H1 (cell line): ENCODE measurements around the gene TIAM2. TPM values are rescaled to one million over a fixed set of nuclear protein-coding genes. Genes with fewer than 3 reads are reported as not detected.

Experiments used
- CTCF ChIA-PET: fragments of 300-600 bp; sonication (Branson Sonifier 250); formaldehyde crosslinking; loops from one replicate; lab custom pipeline; 2021; ENCODE audit not compliant: partially characterized antibody; lab: Charles Lee
- POLR2A ChIA-PET: fragments of 300-600 bp; sonication (Branson Sonifier 250); formaldehyde crosslinking; loops from one replicate; lab custom pipeline; 2021; ENCODE audit warnings: inconsistent platforms; ENCODE audit not compliant: partially characterized antibody; lab: Charles Lee
- DNase-seq, 2 experiments: peaks; one replicate each; pipeline versions ENCODE4 v3.0.0 to v3.0.0-alpha.2; 2010 to 2022; ENCODE audit warnings: low spot score in 2 of 2, low read depth in 1 of 2, mixed read lengths in 1 of 2
- FAIRE-seq: peaks from 2 replicates; lab custom pipeline; 2011; peaks lifted over from hg19 to GRCh38; lab: Jason Lieb, UNC
- H2AFZ ChIP-seq: 2 replicates; pipeline ENCODE4 v1.8.1; 2012; ENCODE audit warnings: low read length, inconsistent platforms
- H2AK5ac ChIP-seq: 2 replicates; pipeline ENCODE4 v1.6.1; 2013; ENCODE audit warnings: low read depth, low read length
- H2BK120ac ChIP-seq: replicated peaks from 2 replicates; pipeline ENCODE3; 2013; ENCODE audit warnings: low read depth, low read length, inconsistent platforms
- H2BK12ac ChIP-seq: 2 replicates; pipeline ENCODE4 v1.6.1; 2013; ENCODE audit warnings: low read depth, low read length
- H2BK15ac ChIP-seq: 2 replicates; pipeline ENCODE4 v1.6.1; 2013; ENCODE audit warnings: low read length
- H2BK20ac ChIP-seq: 2 replicates; pipeline ENCODE4 v1.6.1; 2013; ENCODE audit warnings: low read length
- H2BK5ac ChIP-seq: 2 replicates; pipeline ENCODE4 v1.6.1; 2013; ENCODE audit warnings: low read depth, low read length
- H3K14ac ChIP-seq: 2 replicates; pipeline ENCODE4 v1.6.1; 2013; ENCODE audit warnings: inconsistent platforms; ENCODE audit not compliant: insufficient read length
- H3K18ac ChIP-seq: 2 replicates; pipeline ENCODE4 v1.6.1; 2013; ENCODE audit warnings: low read length; ENCODE audit errors: extremely low read depth
- H3K23ac ChIP-seq: 2 replicates; pipeline ENCODE4 v1.6.1; 2013; ENCODE audit warnings: inconsistent platforms; ENCODE audit not compliant: insufficient read length
- H3K23me2 ChIP-seq: 2 replicates; pipeline ENCODE4 v1.6.1; 2013; ENCODE audit warnings: low read depth, low read length
- H3K27ac ChIP-seq: 2 replicates; pipeline ENCODE4 v1.6.1; 2011; ENCODE audit warnings: low read depth, low read length, inconsistent platforms
- H3K27me3 ChIP-seq, 4 experiments: replicated peaks in 1 of 4; 1 replicate in 1 of 4; 2 replicates in 3 of 4; pipeline versions ENCODE4 v1.6.1 to v1.8.1; 2011 to 2013; ENCODE audit warnings: low read length in 3 of 4, mild to moderate bottlenecking in 3 of 4, inconsistent platforms in 2 of 4, mixed read lengths in 2 of 4, moderate library complexity in 1 of 4; ENCODE audit not compliant: control insufficient read depth in 3 of 4, insufficient read depth in 3 of 4; ENCODE audit errors: extremely low read depth in 1 of 4
- H3K36me3 ChIP-seq, 4 experiments: 2 replicates each; pipeline versions ENCODE4 v1.6.1 to v1.8.1; 2011 to 2013; ENCODE audit warnings: mild to moderate bottlenecking in 4 of 4, low read length in 3 of 4, moderate library complexity in 2 of 4, control low read depth in 1 of 4, inconsistent platforms in 1 of 4; ENCODE audit not compliant: insufficient read depth in 4 of 4, control insufficient read depth in 2 of 4
- H3K4ac ChIP-seq: replicated peaks from 2 replicates; pipeline ENCODE3; 2013; ENCODE audit warnings: low read length, low read depth, mixed read lengths, inconsistent platforms; ENCODE audit not compliant: insufficient read length
- H3K4me1 ChIP-seq, 4 experiments: replicated peaks in 1 of 4; 1 replicate in 1 of 4; 2 replicates in 3 of 4; pipeline versions ENCODE4 v1.6.1 to v1.8.1; 2011 to 2013; ENCODE audit warnings: low read length in 3 of 4, inconsistent platforms in 2 of 4, mixed read lengths in 1 of 4; ENCODE audit not compliant: insufficient read depth in 4 of 4, control insufficient read depth in 3 of 4
- H3K4me2 ChIP-seq, 2 experiments: 2 replicates each; pipeline versions ENCODE4 v1.6.1 to v1.8.1; 2011 to 2013; ENCODE audit warnings: low read depth in 2 of 2, low read length in 2 of 2, control low read depth in 1 of 2, inconsistent platforms in 1 of 2, mild to moderate bottlenecking in 1 of 2; ENCODE audit not compliant: insufficient read depth in 1 of 2
- H3K4me3 ChIP-seq, 4 experiments: fragments of 200-600, 300-600 bp in 1 of 4; sonication (generic), shearing (Covaris generic), sonication (Bioruptor Twin) in 1 of 4; 2 replicates each; pipeline versions ENCODE4 v1.5.1 to v1.8.1; 2011 to 2016; ENCODE audit warnings: low read length in 4 of 4, low read depth in 3 of 4, control low read depth in 2 of 4, inconsistent platforms in 2 of 4, mild to moderate bottlenecking in 2 of 4, mixed read lengths in 1 of 4, moderate library complexity in 1 of 4; ENCODE audit not compliant: insufficient read depth in 2 of 4; ENCODE audit errors: extremely low read depth in 1 of 4
- H3K56ac ChIP-seq: replicated peaks from 2 replicates; pipeline ENCODE3; 2013; ENCODE audit warnings: low read depth, mild to moderate bottlenecking, mixed read lengths, low read length, inconsistent platforms; ENCODE audit not compliant: insufficient read length
- H3K79me1 ChIP-seq: 2 replicates; pipeline ENCODE4 v1.6.1; 2013; ENCODE audit warnings: low read depth, low read length, control low read depth
- H3K79me2 ChIP-seq, 2 experiments: 2 replicates each; pipeline versions ENCODE4 v1.6.1 to v1.8.1; 2012 to 2013; ENCODE audit warnings: low read length in 2 of 2, mild to moderate bottlenecking in 2 of 2, inconsistent platforms in 1 of 2; ENCODE audit not compliant: insufficient read depth in 2 of 2, control insufficient read depth in 1 of 2
- H3K9ac ChIP-seq, 4 experiments: replicated peaks in 1 of 4; 1 replicate in 1 of 4; 2 replicates in 3 of 4; pipeline versions ENCODE4 v1.6.1 to v1.8.1; 2011 to 2013; ENCODE audit warnings: low read depth in 3 of 4, low read length in 3 of 4, control low read depth in 2 of 4, mild to moderate bottlenecking in 2 of 4, moderate library complexity in 2 of 4, inconsistent platforms in 1 of 4; ENCODE audit errors: extremely low read depth in 1 of 4
- H3K9me3 ChIP-seq, 2 experiments: 2 replicates each; pipeline versions ENCODE4 v1.6.1 to v1.8.1; 2012 to 2013; ENCODE audit warnings: mild to moderate bottlenecking in 2 of 2, moderate library complexity in 2 of 2, control low read depth in 1 of 2, inconsistent platforms in 1 of 2, low read depth in 1 of 2, low read length in 1 of 2, mixed read lengths in 1 of 2; ENCODE audit not compliant: insufficient read depth in 2 of 2
- H4K20me1 ChIP-seq, 2 experiments: replicated peaks in 1 of 2; 2 replicates each; pipeline versions ENCODE3 to v1.8.1; 2011 to 2013; ENCODE audit warnings: inconsistent platforms in 2 of 2, low read length in 2 of 2, mild to moderate bottlenecking in 1 of 2; ENCODE audit not compliant: insufficient read depth in 2 of 2, control insufficient read depth in 1 of 2
- H4K5ac ChIP-seq: 2 replicates; pipeline ENCODE4 v1.6.1; 2013; ENCODE audit warnings: low read length, low read depth, mixed read lengths, inconsistent platforms; ENCODE audit not compliant: insufficient read length
- H4K8ac ChIP-seq: 2 replicates; pipeline ENCODE4 v1.8.0; 2013; ENCODE audit warnings: mild to moderate bottlenecking, moderate library complexity, low read length, inconsistent platforms; ENCODE audit not compliant: insufficient read depth; ENCODE audit errors: extremely low read depth
- H4K91ac ChIP-seq: replicated peaks from 2 replicates; pipeline ENCODE3; 2013; ENCODE audit warnings: low read length, mixed read lengths, inconsistent platforms; ENCODE audit not compliant: insufficient read length
- ATF3 ChIP-seq: IDR thresholded peaks from 2 replicates; pipeline ENCODE4 v1.6.1; 2011; ENCODE audit warnings: low read depth, mild to moderate bottlenecking, low read length; ENCODE audit not compliant: insufficient read depth
- BRCA1 ChIP-seq: IDR thresholded peaks from 2 replicates; pipeline ENCODE4 v1.6.1; 2012; ENCODE audit warnings: low read depth, low read length, improper control_type of control experiment
- CEBPB ChIP-seq: IDR thresholded peaks from 2 replicates; pipeline ENCODE4 v1.6.1; 2012; ENCODE audit warnings: low read depth, low read length
- CREB1 ChIP-seq: IDR thresholded peaks from 2 replicates; pipeline ENCODE4 v1.6.1; 2012; ENCODE audit warnings: inconsistent platforms
- EGR1 ChIP-seq: IDR thresholded peaks from 2 replicates; pipeline ENCODE4 v1.6.1; 2011; ENCODE audit warnings: low read depth, low read length, borderline replicate concordance
- HDAC6 ChIP-seq: IDR thresholded peaks from one replicate; pipeline ENCODE4 v1.7.1; 2012; ENCODE audit warnings: low read depth, mild to moderate bottlenecking, inconsistent platforms, low read length, moderate library complexity
- JUND ChIP-seq: IDR thresholded peaks from 2 replicates; pipeline ENCODE4 v1.6.1; 2011; ENCODE audit warnings: mild to moderate bottlenecking, improper control_type of control experiment, low read length
- TAF1 ChIP-seq: IDR thresholded peaks from 2 replicates; pipeline ENCODE4 v1.6.1; 2011; ENCODE audit warnings: mild to moderate bottlenecking, low read depth, low read length
- TBP ChIP-seq: IDR thresholded peaks from 2 replicates; pipeline ENCODE4 v1.6.1; 2011; ENCODE audit warnings: low read depth, low read length, improper control_type of control experiment
- WGBS, 2 experiments: shearing (Covaris generic) in 1 of 2; methylation state at CpG; one replicate each; pipeline versions ENCODE4 v1.1.6 to v1.1.7; 2013 to 2015; ENCODE audit warnings: low lambda C conversion rate in 2 of 2, mixed read lengths in 2 of 2, inconsistent platforms in 1 of 2, low coverage in 1 of 2, missing lambda C conversion rate in 1 of 2; ENCODE audit not compliant: insufficient replicate concordance in 2 of 2, insufficient coverage in 1 of 2, insufficient read length in 1 of 2; ENCODE audit errors: extremely low coverage in 1 of 2, missing lambda C conversion rate in 1 of 2; 5-methylcytosine and 5-hydroxymethylcytosine counted together
- polyA plus RNA-seq, 7 experiments: library from polyadenylated mRNA; depleted of rRNA in 3 of 7; stranded (reverse) in 5 of 7; unstranded in 2 of 7; fragments of >200 nt in 5 of 7; fragments of 200-250 nt in 2 of 7; gene quantifications; 1 replicate in 5 of 7; 2 replicates in 1 of 7; 4 replicates in 1 of 7; pipeline versions ENCODE4 v1.2.1 to v1.2.3, GENCODE V29; 2011 to 2013; ENCODE audit warnings: missing spikeins in 2 of 7, mixed read lengths in 2 of 7
- total RNA-seq: library from RNA; stranded (reverse); fragmentation: NEBNext Ultra II Directional; extraction: Animal tissue kit (Norgen Biotek cat#: 25700); gene quantifications from 2 replicates; pipeline ENCODE4 v1.2.1, GENCODE V29; 2021

The TIAM2 gene
- total and polyA plus RNA-seq, 2 of the 8 experiments (the other 6 are each of a cell fraction or from before 2014, with no cell fraction given), result 7.4 to 23.9 TPM

GRCh38 chr6:155290491-155290890 lies 295.4 kb downstream of the TIAM2 start:
- H3K36me3 ChIP-seq, result peaks cover 2 to 56% (median 24%) of the 10 kb centered on the region in 4 experiments; a peak in 7 of 8 replicates
- no peak overlapping the region for H4K91ac ChIP-seq
- no peak overlapping the region for H3K18ac ChIP-seq
- TF ChIP-seq HDAC6 (no peak), EGR1 (no peak), ATF3 (no peak), TAF1 (no peak), CEBPB (no peak), BRCA1 (no peak), JUND (no peak), TBP (no peak), CREB1 (no peak)
- H2BK5ac ChIP-seq, result no peak overlapping the region
- no peak overlapping the region for H3K9ac ChIP-seq
- no peak overlapping the region for H3K4ac ChIP-seq
- H2BK15ac ChIP-seq, result no peak overlapping the region
- H3K23ac ChIP-seq, result no peak overlapping the region
- H4K20me1 ChIP-seq, result no peaks in the 10 kb centered on the region
- no peak overlapping the region for H3K27ac ChIP-seq
- no peaks in the 10 kb centered on the region for H3K9me3 ChIP-seq
- no peak for FAIRE-seq
- H3K27me3 ChIP-seq, result no peaks in the 10 kb centered on the region
- H2AFZ ChIP-seq, result no peak overlapping the region
- no peaks in the 10 kb centered on the region; a peak in 1 of 7 replicates for H3K4me1 ChIP-seq
- H3K14ac ChIP-seq, result no peak overlapping the region
- no peak overlapping the region for H3K56ac ChIP-seq
- ChIA-PET POLR2A (no interaction called here), CTCF (interaction anchor here (1.1 to 1.6 kb wide), 2 partner anchors 13 kb away, joined by 3 to 4 read pairs; no protein-coding TSS in a partner anchor)
- WGBS, 2 experiments, result 98% methylated on average over 5 of the region's 5 CpGs; no CpG with 5 or more reads in 1 of the 2 experiments
- H3K79me2 ChIP-seq, result peaks cover 0 to 5% of the 10 kb centered on the region in 2 experiments; a peak in 1 of 4 replicates
- H4K5ac ChIP-seq, result no peak overlapping the region
- H2AK5ac ChIP-seq, result no peak overlapping the region
- H3K4me2 ChIP-seq, result no peak overlapping the region
- H2BK20ac ChIP-seq, result no peak overlapping the region
- no peaks in the 10 kb centered on the region for H3K79me1 ChIP-seq
- H2BK12ac ChIP-seq, result no peak overlapping the region
- DNase-seq, result no peak
- H3K4me3 ChIP-seq, result no peak overlapping the region
- no peak overlapping the region for H4K8ac ChIP-seq
- H2BK120ac ChIP-seq, result no peak overlapping the region
- H3K23me2 ChIP-seq, result no peaks in the 10 kb centered on the region; the same call in 1 of the 2 replicates
